Measurements from ENCODE around the gene PDZD7.

The PDZD7 gene

GRCh38 chr10:101060951-101061623 is 30.2 kb upstream of the PDZD7 start:
- peak; percentile 86 to 92 for DNase-seq

- peak; percentile 90 to 92 for DNase-seq
Observed at GRCh38 chr10:101060036-101060950, 29.4 kb upstream of the PDZD7 start.

- DNase-seq, result no peak
Observed at GRCh38 chr10:101056365-101057151, 25.6 kb upstream of the PDZD7 start.

DNA sequence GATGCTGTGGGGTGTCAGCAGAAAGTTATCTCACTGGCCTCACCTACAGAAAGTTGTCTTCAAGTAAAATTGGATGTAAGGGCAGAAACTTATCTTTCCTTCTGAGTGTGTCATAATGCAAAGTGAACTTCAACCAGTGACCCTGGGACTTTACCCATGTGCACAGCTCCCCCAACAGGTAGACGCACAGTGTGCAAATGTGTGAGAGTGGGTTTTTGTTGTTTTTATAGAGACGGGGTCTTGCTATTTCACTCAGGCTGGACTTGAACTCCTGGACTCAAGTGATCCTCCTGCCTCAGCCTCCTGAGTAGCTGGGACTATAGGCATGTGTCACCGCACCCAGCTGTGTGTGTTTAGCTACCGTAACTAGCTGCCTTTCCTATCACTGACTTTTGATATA is 24.5 kb upstream of the PDZD7 start:
- DNase-seq, result no peak

GRCh38 chr10:101054876-101055275 is 23.9 kb upstream of the PDZD7 start:
- DNase-seq, result no peak

DNA sequence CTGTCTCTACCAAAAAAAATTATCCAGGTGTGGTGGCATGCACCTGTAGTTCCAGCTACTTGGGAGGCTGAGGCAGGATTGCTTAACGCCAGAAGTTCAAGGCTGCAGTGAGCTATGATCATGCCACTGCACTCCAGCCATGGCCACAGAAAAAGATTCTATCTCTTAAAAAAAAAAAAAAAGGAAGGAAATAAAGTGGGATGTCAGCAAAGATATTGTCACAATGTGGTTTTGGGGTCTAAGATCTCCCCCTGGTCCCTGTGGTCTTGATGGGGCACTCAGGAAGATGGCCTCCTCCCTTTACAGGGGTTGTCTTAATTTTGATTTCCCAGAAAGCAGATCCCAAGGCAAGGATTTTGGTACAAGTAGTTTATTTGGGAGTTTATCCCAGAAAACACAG is 23.4 kb upstream of the PDZD7 start:
- DNase-seq, result no peak

- no peak for DNase-seq
Observed at GRCh38 chr10:101053516-101053915, 22.6 kb upstream of the PDZD7 start.

DNA sequence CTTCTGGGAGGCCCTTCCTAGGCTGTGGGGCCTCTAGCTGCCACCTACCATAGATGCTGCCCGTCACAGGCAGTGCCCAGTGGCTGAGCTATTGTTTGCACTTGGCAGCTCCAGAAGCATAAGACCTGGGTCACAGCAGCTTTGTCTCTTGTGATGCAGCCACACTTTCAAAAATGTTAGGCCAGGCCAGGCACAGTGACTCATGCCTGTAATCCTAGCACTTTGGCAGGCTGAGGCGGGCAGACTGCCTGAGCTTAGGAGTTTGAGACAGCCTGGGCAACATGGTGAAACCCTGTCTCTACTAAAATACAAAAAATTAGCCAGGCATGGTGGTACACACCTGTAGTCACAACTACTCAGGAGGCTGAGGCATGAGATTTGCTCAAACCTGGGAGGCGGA is 21.4 kb upstream of the PDZD7 start:
- DNase-seq, result no peak

DNA sequence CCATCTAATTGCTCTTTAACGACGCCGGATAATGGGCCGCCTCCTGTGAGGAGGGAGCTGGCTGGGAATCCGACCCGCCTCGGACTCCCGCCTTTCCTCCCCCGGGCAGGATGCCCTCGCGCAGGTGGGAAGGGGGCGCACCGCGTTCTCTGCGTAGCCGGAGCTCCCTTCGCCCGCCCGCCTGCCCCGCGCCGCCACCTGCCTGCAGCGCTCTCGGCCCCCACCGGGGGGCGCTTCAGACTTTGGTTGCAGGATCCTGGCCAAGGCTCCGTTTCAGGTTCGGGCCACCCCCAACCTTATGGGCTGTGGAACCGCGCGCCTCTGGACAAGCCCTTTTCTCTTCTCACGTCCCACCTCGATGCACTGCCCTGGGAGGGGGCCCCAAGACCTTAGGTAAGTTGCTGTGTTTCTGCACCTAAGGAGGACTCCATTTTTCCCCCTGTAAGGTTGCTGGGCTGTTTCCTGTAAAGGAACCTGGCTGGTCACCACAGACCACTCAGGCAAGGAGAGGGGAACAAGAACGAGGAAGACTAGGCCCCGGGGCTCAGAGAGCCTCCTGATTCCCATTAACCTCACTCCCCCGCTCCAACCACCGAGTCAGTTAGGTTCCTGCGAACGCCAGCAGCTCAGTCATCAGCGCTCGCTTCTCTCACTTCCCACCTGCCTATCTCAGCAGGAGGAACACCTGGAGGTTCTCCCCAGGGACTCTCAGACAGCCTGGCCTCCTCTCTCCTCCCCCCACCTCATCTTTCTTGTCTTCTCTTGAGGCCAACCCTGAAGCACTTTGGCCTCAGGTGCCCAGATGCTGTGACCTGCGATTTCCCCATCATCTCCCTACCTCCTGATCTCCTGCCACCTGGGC is 19.5 kb upstream of the PDZD7 start:
- peak; percentile 72 to 85 for DNase-seq

- DNase-seq, result no peak
Observed at GRCh38 chr10:101047961-101048892, 17.3 kb upstream of the PDZD7 start.

- DNase-seq, result no peak
Observed at GRCh38 chr10:101047268-101047667, 16.3 kb upstream of the PDZD7 start.

DNA sequence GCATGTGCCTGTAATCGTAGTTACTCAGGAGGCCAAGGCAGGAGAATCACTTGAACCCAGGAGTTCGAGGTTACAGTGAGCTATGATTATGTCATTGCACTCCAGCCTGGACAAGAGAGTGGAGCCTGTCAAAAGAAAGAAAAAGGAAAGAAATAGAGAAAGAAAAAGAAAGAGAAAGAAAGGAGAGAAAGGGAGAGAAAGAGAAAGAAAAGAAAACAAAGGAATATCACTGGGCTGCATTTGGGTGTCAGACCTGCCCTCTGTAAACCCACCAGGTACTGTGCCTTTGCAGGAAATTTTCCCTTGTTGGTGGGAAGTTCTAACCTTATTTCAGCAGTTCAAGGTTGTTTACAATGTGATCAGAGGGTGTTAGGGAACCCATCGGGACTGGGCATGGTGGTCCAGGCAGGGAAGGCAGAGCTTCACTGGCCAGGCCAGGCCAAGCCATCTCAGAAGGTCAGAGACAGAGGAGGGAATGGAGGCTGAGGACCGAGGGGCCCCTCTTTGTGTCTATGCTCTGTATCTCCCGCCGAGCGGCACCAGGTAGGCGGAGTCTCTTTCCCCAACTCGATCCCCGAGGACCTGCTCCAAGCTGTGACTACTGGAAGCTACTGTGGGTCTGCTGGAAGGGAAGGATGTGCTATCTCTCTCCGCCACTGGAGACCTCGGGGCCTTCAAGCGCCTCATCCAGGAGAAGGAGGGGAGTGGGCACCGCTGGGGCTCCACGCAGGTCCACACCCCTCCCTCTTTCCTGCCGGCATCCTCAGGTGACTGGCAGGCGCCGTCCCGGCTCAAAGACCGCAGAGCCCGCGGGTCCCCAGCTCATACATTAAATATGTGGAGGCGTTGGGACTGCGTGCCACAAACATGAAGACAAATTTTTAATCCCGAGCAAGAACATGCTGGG is 15.7 kb upstream of the PDZD7 start:
- DNase-seq, result no peak

- no peak for DNase-seq
Observed at GRCh38 chr10:101044117-101044516, 13.2 kb upstream of the PDZD7 start.

- DNase-seq, result no peak
Observed at GRCh38 chr10:101043363-101043707, 12.4 kb upstream of the PDZD7 start.

DNA sequence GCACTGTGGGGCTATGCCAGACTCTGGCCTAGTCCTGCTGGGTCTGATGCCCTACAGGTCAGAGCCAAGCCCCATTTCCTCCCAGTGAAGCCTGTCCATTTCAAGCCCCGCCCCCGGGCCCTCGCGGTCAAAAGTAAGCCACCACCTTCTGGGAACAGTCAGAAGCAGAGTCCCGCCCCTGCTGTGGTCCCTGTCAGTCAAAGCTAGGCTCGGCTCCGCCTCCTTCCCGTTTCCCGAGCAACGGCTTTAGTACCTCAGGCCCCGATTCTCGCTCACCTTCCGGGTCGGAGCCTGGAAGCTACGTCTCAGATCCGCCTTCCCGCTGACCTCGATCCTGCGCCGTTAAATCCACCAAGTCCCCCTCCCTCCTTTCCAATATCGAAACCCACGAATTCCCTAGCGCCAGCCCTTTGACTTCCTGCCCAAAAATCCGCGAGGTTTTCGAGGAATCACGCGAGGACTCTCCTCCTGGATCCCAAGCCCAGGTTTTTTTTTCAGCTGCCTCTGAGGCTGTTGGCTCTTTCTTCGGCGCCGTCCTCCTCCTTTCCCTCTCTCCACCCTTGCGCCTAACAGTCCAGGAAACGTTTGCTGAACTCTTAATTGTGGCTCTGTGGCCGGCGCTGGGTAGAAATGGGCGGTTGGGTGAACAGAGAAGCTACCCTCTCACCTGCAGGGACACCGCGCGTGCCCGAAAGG is 11.9 kb upstream of the PDZD7 start:
- peak; percentile 88 for DNase-seq

GRCh38 chr10:101042118-101042517 is 11.2 kb upstream of the PDZD7 start:
- no peak for DNase-seq

DNA sequence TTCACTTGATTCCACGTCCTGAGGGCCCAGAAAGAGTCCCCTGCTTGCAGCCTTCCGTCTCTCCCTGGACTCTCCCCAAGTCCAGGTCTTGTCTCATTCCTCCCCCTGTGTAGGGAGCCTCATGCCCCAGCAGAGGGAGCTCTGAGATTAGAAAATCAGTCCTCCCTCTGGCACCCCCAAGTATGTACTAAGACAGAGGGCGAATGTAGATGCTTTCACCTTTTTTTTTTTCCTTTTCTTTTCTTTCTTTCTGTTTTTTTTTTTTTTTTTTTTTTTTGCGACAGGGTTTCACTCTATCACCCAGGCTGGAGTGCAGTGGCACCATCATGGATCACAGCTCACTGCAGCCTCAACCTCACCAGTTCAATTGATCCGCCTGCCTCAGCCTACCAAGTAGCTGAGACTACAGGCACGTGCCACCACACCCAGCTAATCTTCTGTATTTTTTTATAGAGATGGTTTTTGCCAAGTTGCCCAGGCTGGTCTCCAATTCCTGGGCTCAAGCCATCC is 10.4 kb upstream of the PDZD7 start:
- peak; percentile 80 to 87 for DNase-seq

DNA sequence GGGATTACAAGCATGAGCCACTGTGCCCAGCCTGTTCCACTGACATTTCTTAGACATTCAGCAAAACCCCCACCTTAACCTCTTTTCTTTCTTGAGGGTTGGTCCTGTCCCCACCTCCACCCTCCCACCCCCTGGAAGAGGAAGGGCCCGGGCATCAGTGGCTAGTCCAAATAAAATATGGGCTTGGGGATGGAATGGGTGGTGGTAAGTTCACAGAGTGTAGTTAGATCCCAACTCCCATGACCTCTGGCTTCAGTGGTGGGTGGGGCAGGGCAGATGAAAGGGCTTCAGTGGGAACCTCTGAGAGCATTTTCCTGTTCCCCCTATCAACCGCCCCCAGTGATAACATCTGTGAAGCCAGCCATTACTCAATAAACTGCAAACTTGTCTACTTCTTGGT is 9.9 kb upstream of the PDZD7 start:
- no peak for DNase-seq

GRCh38 chr10:101040061-101040460 is 9.1 kb upstream of the PDZD7 start:
- DNase-seq, result no peak

Measured in CD4-positive, alpha-beta T cell treated with Interferon alpha-2 for 1 hour (primary cell).